HG03457 (cell line): ENCODE results near the gene KRTAP19-1.
"Not testable (repeated sequence)": the region's sequence is repeated elsewhere in the genome, so short reads cannot be mapped to it uniquely, and the experiment has no call there.

ENCODE experiments used
- ATAC-seq: cut with Tn5 transposase; IDR thresholded peaks from one replicate; pipeline ENCODE4 v1.9.1; 2021; ENCODE audit warnings: moderate number of reproducible peaks; ENCODE audit not compliant: unreplicated experiment

Gene KRTAP19-1

GRCh38 chr21:30480145-30480544, at the start of gene KRTAP19-1:
TSS of gene KRTAP19-1 (minus strand) at chr21:30480367. CDS start at chr21:30480317, 50 bp downstream.
- ATAC-seq = no peak

- ATAC-seq = no peak
Measured at GRCh38 chr21:30518876-30519275, 38.7 kb upstream of the KRTAP19-1 start.

GRCh38 chr21:30515681-30516080, 35.5 kb upstream of the KRTAP19-1 start:
- ATAC-seq = no peak

- ATAC-seq = not testable (repeated sequence)
Measured at GRCh38 chr21:30505621-30506205, 25.5 kb upstream of the KRTAP19-1 start.

GRCh38 chr21:30502041-30502440, 21.9 kb upstream of the KRTAP19-1 start, which contains the start of gene KRTAP19-5:
TSS of gene KRTAP19-5 (minus strand) at chr21:30502141. CDS start at chr21:30502090, 51 bp downstream.
- no peak for ATAC-seq

- ATAC-seq = no peak
Measured at GRCh38 chr21:30497065-30497464, 16.9 kb upstream of the KRTAP19-1 start, which contains the start of gene KRTAP19-4. TSS of gene KRTAP19-4 (minus strand) at chr21:30497165. CDS start at chr21:30497110, 55 bp downstream.

- no peak for ATAC-seq
Measured at GRCh38 chr21:30491963-30492428, 11.8 kb upstream of the KRTAP19-1 start, which contains the start of gene KRTAP19-3. TSS of gene KRTAP19-3 (minus strand) at chr21:30492013. CDS start at chr21:30491957, 56 bp downstream.

GRCh38 chr21:30487336-30487735, 7.2 kb upstream of the KRTAP19-1 start, which contains the start of gene KRTAP19-2:
TSS of gene KRTAP19-2 (minus strand) at chr21:30487436. CDS start at chr21:30487348, 88 bp downstream.
- no peak for ATAC-seq

GRCh38 chr21:30486180-30486579, 6.0 kb upstream of the KRTAP19-1 start:
- no peak for ATAC-seq

- ATAC-seq = no peak
Measured at GRCh38 chr21:30482130-30482529, 2.0 kb upstream of the KRTAP19-1 start.

- no peak for ATAC-seq
Measured at GRCh38 chr21:30479259-30479658, 908 bp downstream of the KRTAP19-1 start.

GRCh38 chr21:30478004-30478403, 2.2 kb downstream of the KRTAP19-1 start:
- ATAC-seq = no peak

- ATAC-seq = no peak
Measured at GRCh38 chr21:30468900-30469714, 11.1 kb downstream of the KRTAP19-1 start.

GRCh38 chr21:30463713-30464112, 16.5 kb downstream of the KRTAP19-1 start:
- no peak for ATAC-seq

- ATAC-seq = no peak
Measured at GRCh38 chr21:30448514-30448913, 31.7 kb downstream of the KRTAP19-1 start.

- ATAC-seq = no peak
Measured at GRCh38 chr21:30447056-30447455, 33.1 kb downstream of the KRTAP19-1 start.

GRCh38 chr21:30444204-30444603, 36.0 kb downstream of the KRTAP19-1 start:
- no peak for ATAC-seq

GRCh38 chr21:30443226-30443625, 36.9 kb downstream of the KRTAP19-1 start:
- ATAC-seq = no peak

GRCh38 chr21:30439975-30440374, 40.2 kb downstream of the KRTAP19-1 start, which contains the start of gene KRTAP15-1:
TSS of gene KRTAP15-1 (plus strand) at chr21:30440275. CDS start at chr21:30440328, 53 bp downstream.
- ATAC-seq = no peak

- ATAC-seq = no peak
Measured at GRCh38 chr21:30437010-30437565, 43.1 kb downstream of the KRTAP19-1 start.

GRCh38 chr21:30434033-30434631, 46.0 kb downstream of the KRTAP19-1 start:
- ATAC-seq = no peak
